Suprapubic skin (tissue), 4 donors: ENCODE measurements around the gene ST3GAL4. TPM values are rescaled to one million over a fixed set of nuclear protein-coding genes. Genes with fewer than 3 reads are reported as not detected.
"Not testable (repeated sequence)": the region's sequence is repeated elsewhere in the genome, so short reads cannot be mapped to it uniquely, and the experiment has no call there.

Source experiments
- DNase-seq, 2 donors: peaks; one replicate each; pipeline ENCODE4 v3.0.0-alpha.2; 2019; ENCODE audit warnings: low spot score in 2 of 2
- H3K27ac ChIP-seq: fragments of 200-600 bp; sonication (generic); one replicate; pipeline ENCODE4 v1.5.1; 2019
- H3K27me3 ChIP-seq: fragments of 200-600 bp; sonication (generic); one replicate; pipeline ENCODE4 v1.5.1; 2019
- H3K36me3 ChIP-seq: fragments of 200-600 bp; sonication (generic); one replicate; pipeline ENCODE4 v1.5.1; 2019
- H3K4me1 ChIP-seq: fragments of 200-600 bp; sonication (generic); one replicate; pipeline ENCODE4 v1.5.1; 2019
- H3K4me3 ChIP-seq: fragments of 200-600 bp; sonication (generic); one replicate; pipeline ENCODE4 v1.5.1; 2019; ENCODE audit warnings: mild to moderate bottlenecking
- H3K9me3 ChIP-seq: fragments of 200-600 bp; sonication (generic); one replicate; pipeline ENCODE4 v1.5.1; 2019
- EP300 ChIP-seq: sonication (generic); formaldehyde crosslinking; IDR thresholded peaks from one replicate; pipeline ENCODE4 v1.6.1; 2017; ENCODE audit warnings: antibody characterized with exemption
- POLR2A ChIP-seq, 2 donors: fragments of 450-650 bp; IDR thresholded peaks; one replicate each; pipeline ENCODE4 v1.6.1; 2017; ENCODE audit warnings: antibody characterized with exemption in 2 of 2, mild to moderate bottlenecking in 2 of 2, moderate library complexity in 2 of 2
- POLR2AphosphoS5 ChIP-seq, 3 donors: sonication (generic); formaldehyde crosslinking; IDR thresholded peaks; one replicate each; pipeline ENCODE4 v1.6.1; 2017; ENCODE audit warnings: antibody characterized with exemption in 3 of 3
- WGBS: methylation state at CpG from one replicate; pipeline ENCODE4 v1.1.5; 2018; 5-methylcytosine and 5-hydroxymethylcytosine counted together
- total RNA-seq, 4 donors: library from RNA; depleted of rRNA; stranded (reverse); fragments of >200 nt; gene quantifications; one replicate each; pipeline ENCODE4 v1.1.0, GENCODE V29; 2016
- TF ChIP-seq, protein P1 (sequence below), 2 donors: fragments of 200-600 bp in 1 of 2; fragments of 450-650 bp in 1 of 2; sonication (generic) in 1 of 2; IDR thresholded peaks; one replicate each; pipeline ENCODE4 v1.5.1; 2016 to 2019; ENCODE audit warnings: antibody characterized with exemption in 2 of 2, mild to moderate bottlenecking in 1 of 2, moderate library complexity in 1 of 2

Gene ST3GAL4
- total RNA-seq, 4 donors from 2014 or later: 23.6 to 30.9 (median 26.9) TPM

GRCh38 chr11:126344141-126345080 lies 11.1 kb upstream of the ST3GAL4 start:
- 76% methylated on average over 11 of the region's 11 CpGs for WGBS
- no peak for DNase-seq
- H3K9me3 ChIP-seq: no peaks in the 10 kb centered on the region
- H3K4me3 ChIP-seq: no peak overlapping the region
- H3K27ac ChIP-seq: peak overlapping the region; percentile 78
- TF ChIP-seq, protein P1, sequence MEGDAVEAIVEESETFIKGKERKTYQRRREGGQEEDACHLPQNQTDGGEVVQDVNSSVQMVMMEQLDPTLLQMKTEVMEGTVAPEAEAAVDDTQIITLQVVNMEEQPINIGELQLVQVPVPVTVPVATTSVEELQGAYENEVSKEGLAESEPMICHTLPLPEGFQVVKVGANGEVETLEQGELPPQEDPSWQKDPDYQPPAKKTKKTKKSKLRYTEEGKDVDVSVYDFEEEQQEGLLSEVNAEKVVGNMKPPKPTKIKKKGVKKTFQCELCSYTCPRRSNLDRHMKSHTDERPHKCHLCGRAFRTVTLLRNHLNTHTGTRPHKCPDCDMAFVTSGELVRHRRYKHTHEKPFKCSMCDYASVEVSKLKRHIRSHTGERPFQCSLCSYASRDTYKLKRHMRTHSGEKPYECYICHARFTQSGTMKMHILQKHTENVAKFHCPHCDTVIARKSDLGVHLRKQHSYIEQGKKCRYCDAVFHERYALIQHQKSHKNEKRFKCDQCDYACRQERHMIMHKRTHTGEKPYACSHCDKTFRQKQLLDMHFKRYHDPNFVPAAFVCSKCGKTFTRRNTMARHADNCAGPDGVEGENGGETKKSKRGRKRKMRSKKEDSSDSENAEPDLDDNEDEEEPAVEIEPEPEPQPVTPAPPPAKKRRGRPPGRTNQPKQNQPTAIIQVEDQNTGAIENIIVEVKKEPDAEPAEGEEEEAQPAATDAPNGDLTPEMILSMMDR (IDR thresholded peaks at IDR 0.05): no peak
- TF ChIP-seq POLR2AphosphoS5 (IDR thresholded peaks at IDR 0.05) (no peak), POLR2A (IDR thresholded peaks at IDR 0.05) (no peak), EP300 (no peak)
- peaks cover 46% of the 10 kb centered on the region for H3K4me1 ChIP-seq
- H3K27me3 ChIP-seq: no peaks in the 10 kb centered on the region
- peaks cover 31% of the 10 kb centered on the region for H3K36me3 ChIP-seq

GRCh38 chr11:126345283-126345682 lies 10.2 kb upstream of the ST3GAL4 start:
- Histone ChIP-seq H3K4me1 (peaks cover 40% of the 10 kb centered on the region), H3K27me3 (no peaks in the 10 kb centered on the region)

GRCh38 chr11:126345759-126346585 lies 9.5 kb upstream of the ST3GAL4 start:
- peaks cover 34% of the 10 kb centered on the region for H3K4me1 ChIP-seq
- H3K9me3 ChIP-seq: no peaks in the 10 kb centered on the region
- TF ChIP-seq EP300: no peak
- TF ChIP-seq POLR2AphosphoS5 (IDR thresholded peaks at IDR 0.05): no peak
- TF ChIP-seq POLR2A (IDR thresholded peaks at IDR 0.05): no peak
- TF ChIP-seq, protein P1 (IDR thresholded peaks at IDR 0.05): no peak
- WGBS: 59% methylated on average over 17 of the region's 17 CpGs
- H3K36me3 ChIP-seq: peaks cover 26% of the 10 kb centered on the region
- H3K27ac ChIP-seq: peak overlapping the region; percentile 78
- H3K4me3 ChIP-seq: no peak overlapping the region
- DNase-seq: no peak
- H3K27me3 ChIP-seq: no peaks in the 10 kb centered on the region

More at GRCh38 chr11:126345283-126345682, 10.2 kb upstream of the ST3GAL4 start:
- H3K36me3 ChIP-seq: peaks cover 26% of the 10 kb centered on the region
- no peak for DNase-seq
- WGBS: 98% methylated on average over 10 of the region's 16 CpGs
- no peaks in the 10 kb centered on the region for H3K9me3 ChIP-seq
- TF ChIP-seq, protein P1 (IDR thresholded peaks at IDR 0.05): no peak
- TF ChIP-seq EP300 (no peak), POLR2A (IDR thresholded peaks at IDR 0.05) (no peak), POLR2AphosphoS5 (IDR thresholded peaks at IDR 0.05) (no peak)
- H3K4me3 ChIP-seq: no peak overlapping the region
- peak overlapping the region; percentile 78 for H3K27ac ChIP-seq

- WGBS: 100% methylated on average over 1 of the region's 1 CpG
- H3K27me3 ChIP-seq: no peaks in the 10 kb centered on the region
- no peak for DNase-seq
- peaks cover 26% of the 10 kb centered on the region for H3K36me3 ChIP-seq
- H3K27ac ChIP-seq: peak overlapping the region; percentile 78
- no peak overlapping the region for H3K4me3 ChIP-seq
- peaks cover 33% of the 10 kb centered on the region for H3K4me1 ChIP-seq
- no peaks in the 10 kb centered on the region for H3K9me3 ChIP-seq
- TF ChIP-seq, protein P1 (IDR thresholded peaks at IDR 0.05): no peak
- no peak for TF ChIP-seq POLR2AphosphoS5 (IDR thresholded peaks at IDR 0.05)
- no peak for TF ChIP-seq EP300
- no peak for TF ChIP-seq POLR2A (IDR thresholded peaks at IDR 0.05)
Observed at GRCh38 chr11:126346586-126346940, 8.9 kb upstream of the ST3GAL4 start.

DNA sequence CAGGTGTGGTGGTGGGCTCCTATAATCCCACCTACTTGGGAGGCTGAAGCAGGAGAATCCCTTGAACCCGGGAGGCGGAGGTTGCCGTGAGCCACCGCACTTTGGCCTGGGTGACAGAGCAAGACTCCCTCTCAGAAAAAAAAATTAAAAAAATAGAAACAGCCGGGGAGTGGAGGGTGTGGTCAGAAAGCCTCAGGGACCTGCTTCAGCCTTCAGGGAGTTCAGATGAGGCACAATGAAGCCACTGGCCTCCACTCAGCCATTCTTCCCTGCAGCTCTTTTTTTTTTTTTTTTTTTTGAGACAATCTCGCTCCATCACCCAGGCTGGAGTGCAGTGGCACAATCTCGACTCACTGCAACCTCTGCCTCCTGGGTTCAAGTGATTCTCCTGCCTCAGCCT lies 8.5 kb upstream of the ST3GAL4 start:
- WGBS: 78% methylated on average over 6 of the region's 7 CpGs
- H3K27me3 ChIP-seq, H3K4me3 ChIP-seq, DNase-seq, H3K9me3 ChIP-seq: not testable (repeated sequence)
- peaks cover 33% of the 10 kb centered on the region for H3K4me1 ChIP-seq
- peak overlapping the region; percentile 78 for H3K27ac ChIP-seq
- H3K36me3 ChIP-seq: peaks cover 26% of the 10 kb centered on the region
